Measurements from ENCODE around the gene NANS. TPM values are rescaled to one million over a fixed set of nuclear protein-coding genes. Genes with fewer than 3 reads are reported as not detected.

NANS gene
- total and polyA plus RNA-seq, 10 of the 15 experiments (the other 5 are each of a cell fraction or from before 2014, with no cell fraction given): 21.0 to 126 (median 52.3) TPM

DNA sequence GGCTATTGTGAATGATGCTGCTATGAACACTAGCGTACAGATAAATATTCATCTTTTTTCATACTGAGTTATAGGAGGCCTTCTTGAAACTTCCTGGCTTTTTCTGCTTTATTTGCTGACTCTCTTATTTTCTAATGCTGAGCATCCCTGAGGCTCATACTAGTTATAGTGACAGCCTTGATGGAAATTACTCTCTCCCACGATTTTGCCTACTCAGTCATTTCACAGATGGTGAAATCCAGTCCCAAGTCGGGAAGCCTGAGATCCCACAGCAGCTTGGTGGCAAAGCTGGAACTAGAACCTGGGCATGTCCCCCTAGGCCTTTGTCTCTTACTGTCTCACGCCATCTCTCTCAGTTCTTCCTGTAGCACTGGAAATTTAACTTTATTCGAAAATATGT lies 22.4 kb downstream of the NANS start (continued):
- TF ChIP-seq ESRRA (IDR thresholded peaks at IDR 0.05; ENCODE audit: low read length) (no peak), SREBF2 (IDR thresholded peaks at IDR 0.05; ENCODE audit: low read length) (no peak), BRCA1 (IDR thresholded peaks at IDR 0.05; ENCODE audit: low read depth, low read length) (no peak)

GRCh38 chr9:98080326-98080725 lies 23.8 kb downstream of the NANS start:
- SMC1A ChIA-PET (ENCODE audit: uncharacterized antibody, unreplicated experiment): interaction anchor here (1.1 to 1.5 kb wide), 3 partner anchors 9 to 42 kb away, joined by 3 to 5 read pairs (median 3); no protein-coding TSS in a partner anchor
- TF ChIP-seq PKNOX1 (IDR thresholded peaks at IDR 0.05) (no peak), RB1 (IDR thresholded peaks at IDR 0.05; ENCODE audit: borderline replicate concordance) (no peak), ZNF274 (IDR thresholded peaks at IDR 0.05; ENCODE audit: insufficient read depth, insufficient read length) (no peak), RELA (IDR thresholded peaks at IDR 0.05; ENCODE audit: borderline replicate concordance, partially characterized antibody) (no peak)
- TF ChIP-seq, protein P1, sequence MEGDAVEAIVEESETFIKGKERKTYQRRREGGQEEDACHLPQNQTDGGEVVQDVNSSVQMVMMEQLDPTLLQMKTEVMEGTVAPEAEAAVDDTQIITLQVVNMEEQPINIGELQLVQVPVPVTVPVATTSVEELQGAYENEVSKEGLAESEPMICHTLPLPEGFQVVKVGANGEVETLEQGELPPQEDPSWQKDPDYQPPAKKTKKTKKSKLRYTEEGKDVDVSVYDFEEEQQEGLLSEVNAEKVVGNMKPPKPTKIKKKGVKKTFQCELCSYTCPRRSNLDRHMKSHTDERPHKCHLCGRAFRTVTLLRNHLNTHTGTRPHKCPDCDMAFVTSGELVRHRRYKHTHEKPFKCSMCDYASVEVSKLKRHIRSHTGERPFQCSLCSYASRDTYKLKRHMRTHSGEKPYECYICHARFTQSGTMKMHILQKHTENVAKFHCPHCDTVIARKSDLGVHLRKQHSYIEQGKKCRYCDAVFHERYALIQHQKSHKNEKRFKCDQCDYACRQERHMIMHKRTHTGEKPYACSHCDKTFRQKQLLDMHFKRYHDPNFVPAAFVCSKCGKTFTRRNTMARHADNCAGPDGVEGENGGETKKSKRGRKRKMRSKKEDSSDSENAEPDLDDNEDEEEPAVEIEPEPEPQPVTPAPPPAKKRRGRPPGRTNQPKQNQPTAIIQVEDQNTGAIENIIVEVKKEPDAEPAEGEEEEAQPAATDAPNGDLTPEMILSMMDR (IDR thresholded peaks at IDR 0.05 in 2 of 3, conservative IDR thresholded peaks at IDR 0.05 in 1 of 3; ENCODE audit: control insufficient read depth in 2 of 3, extremely low read depth in 1 of 3, insufficient read depth in 1 of 3, low read depth in 3 of 3, low read length in 3 of 3): no peak
- 96% methylated on average over 1 of the region's 1 CpG for WGBS (ENCODE audit: insufficient coverage, insufficient replicate concordance, low lambda C conversion rate, missing lambda C conversion rate)
- CTCF ChIA-PET: interaction anchor here (1.1 to 1.6 kb wide), 3 partner anchors 10 to 125 kb away, joined by 3 read pairs; no protein-coding TSS in a partner anchor
- RAD21 ChIA-PET (ENCODE audit: unreplicated experiment): interaction anchor here (1.0 kb wide), 1 partner anchor 11 kb away, joined by 4 read pairs; no protein-coding TSS in a partner anchor
- ATAC-seq: no peak
- H3K4me1 ChIP-seq (ENCODE audit: control insufficient read depth, insufficient read depth, low read length): no peaks in the 10 kb centered on the region
- peaks cover 24 to 40% of the 10 kb centered on the region in 2 experiments for H3K36me3 ChIP-seq (ENCODE audit: control insufficient read depth in 2 of 2, insufficient read depth in 2 of 2, low read length in 1 of 2)
- no peaks in the 10 kb centered on the region for H3K27me3 ChIP-seq (replicated peaks in 1 of 2; ENCODE audit: control insufficient read depth in 2 of 2, insufficient read depth in 2 of 2, low read length in 1 of 2)
- intact Hi-C loops (cut with micrococcal nuclease; ENCODE audit: unreplicated experiment) (no loop called here), in situ Hi-C loops (cut with MboI) (no loop called here)
- H3K4me3 ChIP-seq: no peak overlapping the region
- no peaks in the 10 kb centered on the region for H4K20me1 ChIP-seq (ENCODE audit: control insufficient read depth, insufficient read depth)
- POLR2A ChIA-PET: interaction anchor here (0.5 kb wide), 1 partner anchor 15 kb away, joined by 4 read pairs; no protein-coding TSS in a partner anchor
- no peak for FAIRE-seq
- no peak for DNase-seq (ENCODE audit: low read depth, low spot score)
- BruUV-seq (replicated peaks): no TSS peak
- H3K9ac ChIP-seq (ENCODE audit: control insufficient read depth, insufficient read depth, low read length): no peak overlapping the region
- H3K79me2 ChIP-seq (ENCODE audit: control insufficient read depth, insufficient read depth, low read length): peaks cover under 1% of the 10 kb centered on the region; the same call in 1 of the 2 replicates
- H2AFZ ChIP-seq (ENCODE audit: control insufficient read depth, low read depth, low read length): no peak overlapping the region
- no peak overlapping the region for H3K4me2 ChIP-seq (ENCODE audit: control insufficient read depth, insufficient read depth)
- no peak overlapping the region for H3K27ac ChIP-seq (ENCODE audit: control insufficient read depth, insufficient read depth)
- no peaks in the 10 kb centered on the region for H3K9me3 ChIP-seq (replicated peaks; ENCODE audit: control insufficient read depth, insufficient read depth, low read length)

Data from GM12878 (cell line).